Measurements from ENCODE around the gene CCBE1.

CCBE1 gene

DNA sequence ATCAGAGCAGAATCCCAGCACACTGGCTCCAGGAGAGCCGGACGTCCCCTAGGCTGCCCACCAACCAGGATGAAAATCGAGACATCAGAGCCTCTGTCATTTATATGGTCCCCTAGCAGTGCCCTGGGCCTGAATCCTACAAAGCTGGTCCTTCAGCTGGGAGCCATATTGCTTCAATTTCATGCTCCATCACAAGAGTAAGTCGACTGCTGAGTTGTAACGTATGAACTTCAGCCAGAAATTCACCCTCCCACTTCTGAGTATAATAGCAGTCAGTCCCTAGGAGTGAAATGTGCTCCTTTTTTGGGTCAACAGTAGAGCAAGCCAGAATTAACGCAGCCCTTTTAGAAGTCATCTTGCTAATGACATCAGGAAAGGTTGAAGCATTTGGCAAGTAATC lies 126.4 kb downstream of the CCBE1 start:
- no peak for DNase-seq (ENCODE audit: low read depth in 2 of 2)

DNA sequence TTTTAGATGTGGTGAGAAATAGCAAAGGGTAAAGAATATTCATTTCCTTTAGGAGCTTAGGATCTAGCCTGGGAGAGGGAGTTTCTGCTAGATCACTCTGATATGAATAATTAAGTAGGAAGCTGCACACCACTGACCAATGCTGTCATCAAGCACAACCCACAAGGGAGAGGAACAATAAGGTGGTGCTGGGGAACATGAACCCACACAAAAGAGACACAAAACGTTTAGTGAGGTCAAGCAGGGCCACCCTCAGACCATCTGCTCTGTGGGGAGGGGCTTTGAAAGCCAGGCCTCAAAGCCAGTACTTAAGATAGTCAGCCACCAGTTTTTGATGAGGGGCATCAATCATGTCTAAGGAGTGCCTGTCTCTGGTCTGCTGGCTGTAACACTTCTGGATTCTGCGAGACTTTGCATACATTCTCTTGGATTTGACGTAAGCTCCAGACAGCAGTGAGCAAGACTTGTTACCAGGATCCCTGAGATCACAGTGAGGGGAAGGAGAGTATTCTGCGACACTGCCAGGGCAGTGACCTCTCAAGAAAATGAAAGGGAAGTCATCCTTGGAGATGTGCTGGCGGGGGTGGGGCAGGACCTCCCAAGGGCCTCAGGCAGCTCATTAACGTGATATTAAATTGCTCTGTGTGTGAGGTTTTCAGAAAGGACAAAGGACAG lies 127.0 kb downstream of the CCBE1 start:
- no peak for DNase-seq (ENCODE audit: low read depth in 2 of 2)

DNA sequence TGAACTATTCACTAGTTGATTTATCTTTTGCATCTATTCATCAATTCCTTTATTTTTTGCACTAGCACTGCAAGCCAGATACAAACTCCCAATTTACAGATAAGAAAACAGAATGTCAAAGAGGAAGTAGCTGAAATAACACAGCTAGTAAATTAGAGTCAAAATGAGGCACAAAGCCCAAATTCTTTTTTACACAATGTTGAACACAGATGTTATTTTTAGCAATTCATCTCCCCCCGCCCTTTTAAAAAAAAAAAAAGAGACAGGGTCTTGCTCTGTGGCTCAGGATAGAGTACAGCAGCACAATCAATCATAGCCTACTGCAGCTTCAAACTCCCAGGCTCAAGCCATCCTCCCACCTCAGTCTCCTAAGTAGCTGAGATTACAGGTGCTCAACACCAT lies 127.8 kb downstream of the CCBE1 start:
- DNase-seq (ENCODE audit: low read depth in 2 of 2): no peak

DNA sequence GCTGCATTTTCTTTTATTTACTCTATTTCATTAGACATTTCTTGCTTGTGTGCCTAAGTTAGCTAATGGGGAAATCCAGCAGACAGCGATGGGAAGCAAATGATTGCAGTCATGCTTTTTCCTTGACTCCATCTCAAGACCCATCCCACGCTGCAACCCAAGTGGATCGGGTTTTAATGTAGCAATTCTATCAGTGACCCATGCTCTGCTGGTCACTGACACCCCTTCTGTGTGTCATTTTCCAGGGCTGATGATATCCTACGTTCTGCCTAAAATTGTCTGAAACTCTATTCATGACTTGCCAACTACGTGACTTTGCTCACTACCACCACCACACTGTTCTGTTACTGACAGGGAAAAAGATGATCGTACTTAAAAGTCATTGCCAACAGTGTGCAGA lies 129.8 kb downstream of the CCBE1 start:
- DNase-seq (ENCODE audit: low read depth in 2 of 2): no peak

DNA sequence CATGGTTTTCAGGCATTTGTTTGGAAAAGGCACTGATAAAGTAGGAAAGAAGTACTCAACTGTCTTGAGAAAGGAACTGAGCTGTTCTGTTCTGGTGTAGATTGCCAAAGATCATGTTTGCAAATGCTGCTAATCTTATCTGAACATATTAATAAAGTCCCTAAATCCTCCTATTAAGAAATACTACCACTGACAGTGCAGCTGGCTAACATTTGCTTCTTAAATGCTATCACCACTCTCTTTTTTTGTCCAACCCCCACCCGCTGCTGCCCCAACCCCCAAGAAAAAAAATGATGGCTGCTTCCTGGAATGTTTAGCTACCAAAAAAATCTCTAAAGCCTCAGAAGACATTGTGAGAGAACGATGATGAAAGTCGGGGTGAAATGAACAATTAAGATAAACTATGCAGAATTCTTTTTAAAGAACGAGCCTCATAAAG lies 130.7 kb downstream of the CCBE1 start:
- no peak for DNase-seq (ENCODE audit: low read depth in 2 of 2)

DNA sequence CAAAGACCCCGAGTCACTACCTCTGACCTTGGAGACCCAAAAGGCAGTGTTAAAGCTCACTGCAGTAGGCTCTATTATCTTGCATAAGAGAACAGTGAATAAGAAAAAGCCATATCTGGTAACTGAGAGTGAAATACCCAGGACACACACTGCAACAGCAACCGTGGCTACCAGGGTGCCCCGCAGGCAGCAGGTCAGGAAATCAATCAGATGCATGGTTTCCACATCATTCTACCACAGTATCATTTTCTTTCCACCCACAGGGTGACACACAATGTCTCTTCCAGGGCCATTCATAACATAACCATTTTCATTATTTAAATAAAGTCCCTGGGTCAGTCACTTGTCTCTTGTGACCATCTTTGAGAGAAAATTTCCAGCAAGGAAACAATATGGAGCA lies 131.3 kb downstream of the CCBE1 start:
- DNase-seq (ENCODE audit: low read depth in 2 of 2): no peak

DNA sequence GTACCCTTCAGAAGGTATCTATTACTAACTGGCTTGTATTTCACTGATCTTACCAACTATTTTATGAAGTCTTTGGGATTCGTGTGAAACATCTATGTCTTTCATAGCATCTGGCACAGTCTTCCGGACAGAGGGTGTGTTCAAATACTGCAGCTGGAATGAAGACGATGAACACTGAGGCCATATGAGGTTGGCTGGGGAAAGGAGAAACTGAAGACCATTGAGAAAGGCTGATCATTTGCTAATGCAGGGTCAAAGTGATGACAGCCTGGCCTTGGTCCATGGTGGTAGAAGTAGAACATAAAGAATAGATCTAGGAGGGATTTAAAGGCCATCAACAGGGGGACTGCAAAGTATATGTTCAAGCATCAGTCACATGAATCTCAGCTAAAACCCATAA lies 132.7 kb downstream of the CCBE1 start:
- no peak for DNase-seq (ENCODE audit: low read depth in 2 of 2)

DNA sequence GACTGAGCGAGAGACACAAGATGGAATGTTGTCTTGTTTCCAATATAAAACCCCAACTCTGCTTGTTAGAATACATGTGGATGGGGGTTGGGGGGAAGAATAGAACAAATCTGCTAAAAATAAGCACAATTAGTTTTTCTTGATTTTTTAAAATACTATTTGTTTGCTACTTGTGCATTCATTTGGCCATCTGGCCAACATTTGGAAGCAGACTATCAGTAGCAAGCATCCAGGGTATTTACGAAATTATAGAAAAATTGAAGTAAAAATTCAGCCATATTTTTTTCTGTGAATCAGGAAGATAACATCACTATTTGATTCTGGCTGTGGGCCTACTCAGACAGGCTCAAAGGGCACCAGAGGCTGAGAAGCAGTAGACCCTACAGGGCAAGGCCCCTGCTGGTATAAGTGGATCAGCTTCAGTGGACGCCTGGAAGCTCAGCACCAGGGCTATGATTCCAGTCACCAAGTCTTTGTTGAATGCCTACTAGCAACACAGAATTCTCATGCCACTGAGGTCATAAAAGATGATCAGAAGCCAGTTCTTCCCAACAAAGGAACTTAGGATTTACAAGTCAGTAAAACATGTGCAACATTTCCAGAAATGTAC lies 133.9 kb downstream of the CCBE1 start:
- DNase-seq (ENCODE audit: low read depth in 2 of 2): no peak

DNA sequence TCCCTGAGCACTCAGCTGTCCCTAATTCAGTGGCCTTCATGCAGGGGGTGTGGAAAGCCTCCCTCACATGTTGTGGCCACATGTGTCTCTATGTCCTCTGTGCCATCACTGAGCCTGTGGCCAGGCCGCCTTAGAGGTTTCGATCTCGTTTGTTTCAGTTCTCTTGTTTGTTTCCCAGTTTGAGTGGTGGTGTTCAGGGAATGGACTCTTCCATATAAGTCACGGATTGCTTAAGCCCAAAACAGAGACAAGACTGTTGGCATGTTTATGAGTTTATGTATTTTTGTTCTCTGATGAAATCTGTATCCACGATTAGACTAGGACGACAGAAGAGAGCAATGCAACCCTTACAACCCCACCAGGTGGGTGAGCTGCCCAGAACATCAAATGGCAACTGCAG lies 134.5 kb downstream of the CCBE1 start:
- no peak for DNase-seq (ENCODE audit: low read depth in 2 of 2)

DNA sequence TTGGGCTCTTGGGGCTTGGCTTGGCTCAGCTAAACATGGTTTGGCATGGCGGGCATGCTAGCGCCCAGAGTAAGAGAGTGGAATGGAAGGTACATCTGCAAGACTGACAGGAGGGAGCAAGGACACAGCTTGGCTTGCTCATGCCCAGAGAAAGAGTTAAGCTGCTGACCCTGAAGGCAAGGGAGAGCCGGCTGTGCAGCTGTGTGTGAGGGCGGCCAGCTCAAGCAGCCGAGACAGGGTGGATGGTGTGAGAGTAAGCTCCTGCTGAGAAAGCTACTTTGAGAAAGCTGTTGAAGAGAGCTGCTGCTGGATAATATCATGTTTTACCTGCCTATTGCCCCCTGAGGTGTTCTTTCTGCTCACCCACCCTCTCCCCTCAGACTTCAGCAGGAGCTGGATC lies 135.6 kb downstream of the CCBE1 start:
- no peak for DNase-seq (ENCODE audit: low read depth in 2 of 2)

DNA sequence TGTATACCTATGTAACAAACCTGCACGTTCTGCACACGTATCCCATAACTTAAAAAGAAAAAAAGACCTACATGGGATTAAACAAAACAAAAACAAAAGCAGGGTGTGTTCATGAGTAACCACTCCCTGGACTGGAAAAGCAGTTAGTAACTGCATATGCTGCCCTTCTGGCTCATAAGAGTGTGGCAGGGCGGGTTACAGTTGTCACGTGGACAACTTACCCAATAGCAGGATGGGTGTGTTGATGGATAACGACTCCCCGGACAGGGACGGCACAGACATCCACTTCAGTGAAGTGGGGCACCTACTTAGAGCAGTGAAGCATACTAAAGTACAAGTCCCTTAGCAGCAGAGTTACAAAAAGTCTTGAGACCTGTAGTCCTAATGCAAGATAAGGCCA lies 136.7 kb downstream of the CCBE1 start:
- no peak for DNase-seq (ENCODE audit: low read depth in 2 of 2)

DNA sequence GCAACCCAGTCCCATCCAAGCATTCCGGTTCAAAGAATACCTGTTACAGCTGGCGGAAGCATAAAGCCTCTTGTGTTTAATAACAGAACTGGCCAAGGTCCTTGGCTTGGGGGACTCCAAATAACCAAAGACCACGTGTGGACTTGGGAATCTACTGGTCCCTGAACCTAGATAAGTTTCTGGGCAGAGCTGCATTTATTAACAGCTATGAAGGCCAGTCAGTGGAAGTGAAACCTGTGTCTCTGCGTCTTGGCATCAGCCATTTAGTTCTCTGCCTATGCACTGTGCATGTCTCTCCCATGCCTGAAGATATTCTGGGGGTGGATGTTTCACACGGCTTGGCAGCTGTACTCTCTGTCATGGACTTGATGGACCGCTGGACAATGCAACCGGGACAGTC lies 137.7 kb downstream of the CCBE1 start:
- no peak for DNase-seq (ENCODE audit: low read depth in 2 of 2)

DNA sequence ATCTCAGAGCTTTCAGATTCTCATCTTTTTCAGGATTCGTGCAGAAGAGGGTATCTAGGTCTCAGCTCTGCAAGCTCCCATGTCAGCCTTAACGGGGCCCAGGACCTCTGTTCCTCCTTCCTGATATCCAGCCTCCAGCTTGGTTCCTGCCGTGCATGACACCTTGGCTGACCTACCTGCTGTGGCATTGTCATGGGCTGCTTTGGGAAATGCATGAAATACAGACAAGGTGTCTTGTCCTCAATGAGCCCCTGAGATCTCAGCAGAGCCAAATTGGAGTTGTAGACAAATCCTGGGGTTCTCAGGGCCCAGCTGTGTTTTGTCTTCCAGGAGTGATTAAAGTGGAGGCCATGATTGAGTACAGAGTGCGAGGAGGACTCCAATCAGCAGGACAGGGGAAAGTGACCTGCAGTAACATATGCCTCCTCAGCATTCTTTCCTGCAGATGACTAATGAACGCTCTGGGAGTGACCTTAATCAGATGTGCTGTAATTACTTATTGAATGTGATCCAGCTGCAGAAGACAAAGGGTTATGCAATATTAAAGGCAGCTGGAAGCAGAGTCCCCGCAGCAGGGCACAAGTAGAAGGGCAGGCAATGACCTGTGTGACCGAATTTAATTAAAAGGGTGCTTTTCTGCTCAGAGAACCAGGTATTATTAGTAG lies 141.1 kb downstream of the CCBE1 start:
- no peak for DNase-seq (ENCODE audit: low read depth in 2 of 2)

DNA sequence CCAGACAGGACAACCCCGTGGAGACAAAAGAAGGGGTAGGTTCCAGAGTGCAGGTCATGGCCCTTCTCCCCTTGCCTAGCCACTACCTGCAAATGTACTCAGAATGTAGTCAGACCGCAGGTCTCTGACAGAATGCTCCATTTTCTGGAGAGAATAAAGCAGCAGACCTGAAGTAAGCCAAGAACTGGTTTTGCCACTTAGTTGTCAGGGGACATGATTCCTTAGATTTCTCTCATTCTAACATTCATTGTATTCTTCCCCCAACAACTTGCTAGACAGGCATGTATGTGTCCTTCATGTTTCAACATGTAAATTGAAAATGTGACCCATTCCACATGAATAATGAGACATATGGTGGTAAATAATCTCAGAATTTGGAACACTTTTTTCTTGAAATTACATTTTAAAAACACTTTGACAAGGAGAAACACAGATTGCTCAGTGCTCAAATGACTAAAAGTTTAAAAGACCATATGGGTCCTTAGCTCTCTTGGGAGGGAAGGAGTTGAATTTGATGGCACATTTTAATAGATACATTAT lies 142.4 kb downstream of the CCBE1 start:
- DNase-seq (ENCODE audit: low read depth in 2 of 2): no peak

DNA sequence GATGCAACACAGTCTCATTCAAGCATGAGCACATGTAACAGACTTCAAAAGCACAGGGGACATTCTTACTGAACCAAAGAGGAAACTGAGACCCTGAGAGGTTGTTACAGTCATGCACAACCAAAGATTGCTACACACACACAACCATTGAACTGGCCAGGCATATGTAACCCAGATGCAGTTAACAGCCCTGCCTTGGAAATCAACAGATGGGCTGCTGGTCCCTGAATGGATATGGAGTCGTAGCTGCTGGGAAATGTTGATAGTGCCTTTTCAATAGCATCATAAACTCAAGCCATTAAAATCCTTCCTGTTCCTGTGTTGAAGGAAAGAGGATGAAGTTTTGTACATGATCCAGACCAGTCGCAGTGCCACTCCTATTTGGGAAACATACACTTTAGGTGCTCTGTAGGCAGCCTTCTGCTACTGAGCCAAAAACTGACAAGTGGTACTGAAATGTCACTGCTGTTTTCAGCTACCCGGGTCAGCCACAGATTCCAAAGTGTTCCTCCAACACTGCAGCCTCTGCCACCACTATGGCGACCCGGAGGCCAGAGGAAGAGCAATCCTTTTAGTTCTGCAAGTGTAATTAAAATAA lies 143.9 kb downstream of the CCBE1 start:
- no peak for DNase-seq (ENCODE audit: low read depth in 2 of 2)

DNA sequence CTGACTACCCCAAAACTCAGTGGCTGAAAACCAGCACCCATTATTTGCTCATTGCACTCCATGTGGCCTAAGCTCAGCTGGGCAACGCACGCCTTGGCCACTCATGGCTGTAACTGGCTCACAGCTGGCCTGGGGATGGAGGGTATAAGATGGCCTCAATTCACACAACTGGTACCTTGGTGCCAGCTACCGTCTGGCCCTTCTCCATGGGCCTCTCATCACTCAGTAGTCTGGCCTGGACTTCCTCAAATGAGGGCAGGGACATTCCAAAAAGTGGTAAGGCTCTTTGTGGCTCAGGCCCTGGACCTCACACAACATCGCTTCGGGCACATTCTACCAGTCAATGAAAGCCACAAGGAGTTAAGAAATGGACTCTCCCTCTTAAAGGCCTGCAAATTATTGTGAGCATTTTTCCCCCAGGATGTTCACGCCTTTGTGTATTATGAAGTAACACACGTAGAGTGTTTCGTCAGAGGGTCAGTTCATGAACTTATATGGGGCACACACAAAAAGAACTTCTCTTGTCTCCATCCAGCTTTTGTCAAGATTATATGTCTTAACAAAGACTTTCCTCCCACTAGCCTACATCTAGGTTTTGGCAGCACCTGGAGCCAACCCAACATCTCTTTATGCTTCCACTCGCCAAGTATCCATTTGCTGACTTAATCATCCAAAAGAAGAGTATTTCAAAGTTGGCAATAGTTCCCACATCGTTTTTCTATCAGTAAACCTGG lies 145.2 kb downstream of the CCBE1 start:
- DNase-seq (ENCODE audit: low read depth in 2 of 2): no peak

DNA sequence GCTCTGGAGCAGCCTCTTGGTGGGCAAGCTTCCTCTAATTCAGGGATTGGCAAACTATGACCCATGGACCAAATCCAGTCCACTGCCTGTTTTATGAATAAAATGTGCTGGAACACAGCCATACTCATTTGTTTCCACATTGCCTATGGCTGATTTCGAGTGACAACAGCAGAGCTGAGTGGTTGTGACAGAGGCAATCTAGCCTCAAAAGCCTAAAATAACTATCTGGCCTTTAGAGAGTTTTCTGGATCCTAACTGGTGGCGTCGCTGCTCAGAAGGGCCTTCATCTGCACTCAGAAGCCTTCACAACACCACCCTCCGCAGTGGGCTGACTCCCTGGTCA lies 147.1 kb downstream of the CCBE1 start:
- DNase-seq (ENCODE audit: low read depth in 2 of 2): no peak

DNA sequence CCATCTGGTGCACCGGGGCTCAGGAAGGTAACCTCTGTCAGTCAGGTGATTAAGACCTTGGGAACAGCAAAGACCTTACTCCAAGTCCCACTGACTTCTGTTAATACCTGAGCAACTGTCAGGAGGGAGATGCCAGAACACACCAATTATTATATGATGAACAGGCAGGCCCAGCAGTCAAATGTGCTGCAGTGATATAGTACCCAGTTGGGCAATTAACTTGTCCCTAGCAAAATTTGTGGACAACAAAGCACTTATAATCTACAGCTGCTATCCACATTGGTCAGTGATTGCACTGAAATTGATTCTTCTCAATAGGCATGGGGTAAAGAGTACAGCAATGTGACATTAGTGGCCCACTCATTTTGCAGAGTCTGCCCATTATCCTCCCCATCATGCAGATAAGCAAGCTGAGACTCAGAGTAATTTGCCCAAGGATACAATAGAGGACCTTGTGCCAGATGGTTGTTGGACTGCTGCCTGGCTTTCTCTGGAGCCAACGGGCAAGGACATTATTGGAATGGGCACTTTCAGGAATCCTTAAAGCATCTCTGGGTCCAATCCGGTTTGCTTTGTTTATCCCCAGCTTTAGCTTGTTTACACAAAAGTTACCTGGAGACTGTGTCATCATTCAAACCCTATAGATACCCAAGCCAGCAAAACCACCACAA lies 147.6 kb downstream of the CCBE1 start:
- DNase-seq (ENCODE audit: low read depth in 2 of 2): no peak

DNA sequence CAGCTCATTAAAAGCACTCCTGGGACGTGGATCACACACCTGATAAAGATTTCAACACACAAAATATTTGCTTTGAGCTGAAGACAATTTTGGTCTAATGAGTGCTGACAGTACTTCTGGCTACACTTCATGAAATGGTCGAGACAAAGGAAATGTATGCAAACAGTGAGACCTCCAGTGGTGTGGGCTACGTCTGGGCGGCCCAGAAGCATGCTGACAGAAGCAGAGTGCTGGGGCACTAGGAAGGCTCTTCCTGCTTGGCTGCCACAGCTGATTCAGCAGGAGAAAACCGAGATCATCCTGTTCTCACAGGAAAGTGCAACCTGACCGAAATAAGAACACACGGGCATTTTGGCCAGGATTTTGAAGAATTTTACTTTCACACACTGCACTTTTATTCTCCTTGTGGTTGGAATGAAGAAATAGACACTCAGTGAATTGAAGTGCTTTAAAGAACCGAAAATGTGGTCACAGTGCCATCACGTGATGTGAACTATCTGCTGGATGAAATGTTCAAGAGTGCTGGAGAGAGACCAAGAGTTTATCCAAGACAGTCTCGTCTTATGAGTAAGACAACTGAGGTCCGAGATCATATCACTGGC lies 149.5 kb downstream of the CCBE1 start:
- no peak for DNase-seq (ENCODE audit: low read depth in 2 of 2)

DNA sequence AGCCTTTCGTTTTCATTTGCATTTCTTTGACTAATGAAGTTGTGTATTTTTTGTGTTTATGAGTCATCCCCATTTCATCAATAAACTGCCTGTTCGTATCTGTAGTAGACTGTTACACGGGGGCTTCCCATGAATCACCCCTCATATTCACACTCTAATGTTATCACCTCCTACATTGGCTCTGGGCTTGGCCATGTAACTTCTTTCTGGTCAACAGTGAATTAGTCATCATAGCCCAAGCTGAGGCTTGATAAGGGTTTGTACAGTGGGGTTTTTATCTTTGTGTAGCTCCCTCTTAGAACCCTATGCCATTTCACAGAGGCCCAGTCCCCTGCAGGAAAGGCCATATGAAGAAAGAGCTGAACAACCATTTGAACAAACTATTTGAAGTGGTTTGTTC lies 151.0 kb downstream of the CCBE1 start:
- DNase-seq (ENCODE audit: low read depth in 2 of 2): no peak

DNA sequence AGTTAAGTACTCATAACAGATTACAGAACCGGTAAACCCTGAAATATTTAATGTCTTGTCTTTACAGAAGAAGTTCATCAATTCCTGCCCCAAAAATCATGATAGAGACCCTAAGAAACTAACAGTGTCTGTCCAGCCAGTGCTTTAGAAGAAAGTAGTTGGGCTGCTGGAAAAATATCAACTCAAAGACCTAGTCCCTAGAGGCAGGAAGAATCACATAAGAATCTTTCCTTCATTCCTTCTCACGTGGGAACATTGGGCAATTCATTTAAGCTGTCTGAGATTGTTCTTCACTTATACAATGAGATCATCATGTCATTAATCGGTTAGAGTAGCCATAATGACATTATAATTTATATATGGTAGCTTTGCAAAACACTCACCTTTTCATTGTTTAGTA lies 156.4 kb downstream of the CCBE1 start:
- no peak for DNase-seq (ENCODE audit: low read depth in 2 of 2)

All from stimulated activated CD8-positive, alpha-beta memory T cell treated with anti-CD3 and anti-CD28 coated beads, Interleukin-15, amount 100 ng/mL, for 48 hours (primary cell).